NCI-H2081 treated with DMSO at 0.1 percent for 48 hours (cell line): Measurements from ENCODE around the gene ASAP2.

Experiments used
- DNase-seq: peaks from one replicate; lab custom pipeline; 2025; lab: John Stamatoyannopoulos, UW

ASAP2 gene

DNA sequence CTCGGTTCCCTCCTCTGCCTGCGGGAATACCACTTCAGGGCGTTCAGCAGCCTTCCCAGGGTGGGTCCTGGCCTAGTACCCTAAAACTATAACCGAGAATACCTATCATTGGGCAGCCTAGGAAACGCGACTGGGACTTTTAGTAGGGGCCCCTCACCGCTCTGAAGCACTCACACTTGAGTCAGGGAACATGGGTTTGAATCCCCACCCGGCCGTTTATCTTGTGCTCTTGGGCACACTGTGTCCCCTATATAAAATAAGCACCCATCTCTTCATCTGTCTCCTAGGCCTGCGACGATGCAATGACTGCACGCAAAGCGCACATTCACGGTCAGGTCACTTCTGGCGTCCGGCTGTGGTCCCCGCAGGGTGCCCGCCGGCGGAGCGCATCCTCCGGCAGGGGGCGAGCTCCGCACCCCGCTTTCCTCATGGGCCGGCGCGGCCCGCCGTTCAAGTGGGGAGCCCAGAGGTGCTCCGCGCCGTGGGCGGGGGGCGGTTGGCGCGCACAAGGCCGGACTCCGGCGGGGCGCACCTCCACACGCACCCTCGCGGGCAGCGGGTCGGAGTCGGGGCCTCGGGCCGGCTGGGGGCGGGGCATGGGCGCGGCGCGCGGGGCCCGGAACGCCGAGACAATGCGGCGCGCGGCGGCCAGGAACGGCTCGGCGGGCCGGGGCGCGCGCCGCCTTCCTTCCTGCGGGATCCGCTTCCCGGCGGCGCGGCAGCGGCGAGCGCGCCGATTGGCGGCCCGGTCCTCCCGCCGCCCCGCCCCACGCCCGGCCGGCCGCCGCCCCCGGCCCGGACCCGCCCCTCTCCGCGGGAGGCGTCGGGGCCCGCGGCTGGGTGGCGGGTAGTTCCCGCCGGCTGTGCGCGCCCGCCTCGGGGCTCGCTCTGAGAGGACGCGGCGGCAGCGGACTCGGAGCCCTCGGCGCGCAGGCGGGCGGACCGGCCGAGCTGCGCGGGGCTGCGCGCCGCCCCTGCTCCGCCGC is at the start of gene ASAP2:
Gene ASAP2, plus strand, starts transcription at position 850 of the 986 bp plus-strand sequence. CDS start 293 bp downstream, outside the sequence.
- DNase-seq: no peak

DNA sequence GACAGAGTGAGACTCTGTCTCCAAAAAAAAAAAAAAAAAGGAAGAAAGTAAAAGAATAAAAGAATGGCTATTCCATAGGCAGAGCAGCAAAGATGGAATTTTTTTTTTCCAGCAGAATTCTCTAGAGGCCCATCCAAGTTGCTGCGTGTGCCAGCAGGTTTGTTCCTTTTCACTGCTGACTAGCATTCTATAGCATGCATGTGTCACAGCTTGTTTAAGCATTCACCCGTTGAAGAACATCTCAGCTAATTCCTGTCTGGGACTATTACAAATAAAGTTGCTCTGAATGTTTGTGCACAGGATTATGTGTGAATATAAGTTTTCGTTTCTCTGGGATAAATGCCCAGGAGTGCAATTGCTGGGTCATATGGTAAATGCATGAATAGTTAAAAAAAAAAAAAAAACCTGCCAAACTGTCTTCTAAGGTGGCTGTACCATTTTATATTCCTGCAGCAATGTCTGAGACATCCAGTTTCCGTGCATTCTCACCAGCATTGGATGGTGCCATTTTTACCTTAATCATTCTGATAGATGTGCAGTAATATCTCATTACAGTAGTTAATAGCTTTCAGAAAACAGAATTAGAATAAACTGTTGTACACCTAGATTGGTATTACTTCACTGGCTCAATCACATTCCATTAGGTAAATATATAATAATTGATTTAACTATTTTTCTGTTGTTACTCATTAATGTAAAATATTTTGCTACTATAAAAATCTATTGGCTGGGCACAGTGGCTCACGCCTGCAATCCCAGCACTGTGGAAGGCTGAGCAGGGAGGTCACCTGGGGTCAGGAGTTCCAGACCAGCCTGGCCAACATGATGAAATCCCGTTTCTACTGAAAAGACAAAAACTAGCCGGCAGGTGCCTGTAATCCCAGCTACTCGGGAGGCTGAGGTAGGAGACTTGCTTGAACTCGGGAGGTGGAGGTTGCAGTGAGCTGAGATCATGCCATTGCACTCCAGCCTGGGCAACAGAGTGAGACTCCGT is 47.5 kb upstream of the ASAP2 start:
- no peak for DNase-seq

DNA sequence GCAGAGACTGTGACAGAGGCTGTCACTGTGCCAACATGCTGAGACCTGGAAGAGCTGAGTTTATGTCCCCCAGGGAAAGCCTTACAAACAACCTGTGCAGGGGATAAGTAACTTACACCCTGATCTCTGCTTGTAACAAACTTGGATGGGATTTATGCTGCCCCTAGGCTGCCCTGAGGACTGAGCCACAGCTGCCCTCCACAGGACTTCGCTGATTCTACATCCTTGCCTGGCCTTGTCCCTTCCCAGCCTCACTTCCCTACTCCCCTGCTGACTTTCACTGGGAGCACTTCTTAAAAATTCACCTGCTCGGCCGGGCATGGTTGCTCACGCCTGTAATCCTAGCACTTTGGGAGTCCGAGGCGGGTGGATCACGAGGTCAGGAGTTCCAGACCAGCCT is 45.9 kb upstream of the ASAP2 start:
- no peak for DNase-seq

DNA sequence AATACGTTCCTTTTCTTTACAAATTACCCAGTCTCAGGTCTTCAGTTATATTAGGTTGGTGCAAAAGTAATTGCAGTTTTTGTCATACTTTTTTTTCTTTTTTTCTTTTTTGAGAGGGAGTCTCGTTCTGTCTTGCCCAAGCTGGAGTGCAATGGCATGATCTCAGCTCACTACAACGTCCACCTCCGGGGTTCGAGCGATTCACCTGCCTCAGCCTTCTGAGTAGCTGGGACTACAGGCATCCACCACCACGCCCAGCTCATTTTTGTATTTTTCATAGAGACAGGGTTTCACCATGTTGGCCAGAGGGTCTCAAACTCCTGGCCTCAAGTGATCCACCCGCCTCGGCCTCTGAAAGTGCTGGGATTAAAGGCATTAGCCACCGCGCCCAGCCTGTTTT is 43.8 kb upstream of the ASAP2 start:
- no peak for DNase-seq

DNA sequence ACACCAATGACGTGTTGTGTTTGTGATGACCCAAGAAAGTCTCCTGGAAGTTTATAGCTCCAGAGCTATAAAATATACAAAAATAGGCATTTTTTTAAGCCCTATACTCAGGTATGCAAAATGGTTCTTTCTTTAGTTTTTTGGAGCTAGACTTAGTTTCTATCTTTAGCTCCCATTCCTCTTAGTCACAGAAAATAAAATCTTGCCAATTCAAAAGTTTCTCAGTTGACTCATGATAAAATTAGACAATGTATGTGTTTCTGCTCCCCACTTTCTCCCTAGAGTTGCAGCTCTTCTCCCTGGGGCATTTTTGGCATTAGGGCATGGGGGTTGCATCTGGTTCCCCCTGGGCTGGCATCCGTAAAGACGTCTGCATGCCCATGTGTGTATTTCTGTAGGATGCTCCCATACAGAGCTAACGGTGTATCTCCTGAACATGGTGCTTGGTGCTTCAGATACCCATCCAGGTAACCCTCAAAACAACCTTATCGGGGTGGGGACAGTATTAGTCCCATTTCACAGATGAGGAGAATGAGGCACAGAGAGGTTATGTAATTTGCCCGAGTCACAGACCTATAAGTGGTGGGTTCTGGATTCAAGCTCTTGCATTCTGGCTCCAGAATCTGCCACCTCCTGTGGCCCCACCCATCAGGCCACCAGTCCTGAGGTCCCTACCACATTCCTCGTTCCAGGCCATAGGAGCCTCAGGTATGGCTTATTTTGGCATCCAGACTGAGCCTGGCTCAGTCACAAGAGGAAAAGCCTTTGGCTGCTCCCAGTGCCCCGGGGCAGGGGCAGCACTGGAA is 43.1 kb upstream of the ASAP2 start:
- no peak for DNase-seq

DNA sequence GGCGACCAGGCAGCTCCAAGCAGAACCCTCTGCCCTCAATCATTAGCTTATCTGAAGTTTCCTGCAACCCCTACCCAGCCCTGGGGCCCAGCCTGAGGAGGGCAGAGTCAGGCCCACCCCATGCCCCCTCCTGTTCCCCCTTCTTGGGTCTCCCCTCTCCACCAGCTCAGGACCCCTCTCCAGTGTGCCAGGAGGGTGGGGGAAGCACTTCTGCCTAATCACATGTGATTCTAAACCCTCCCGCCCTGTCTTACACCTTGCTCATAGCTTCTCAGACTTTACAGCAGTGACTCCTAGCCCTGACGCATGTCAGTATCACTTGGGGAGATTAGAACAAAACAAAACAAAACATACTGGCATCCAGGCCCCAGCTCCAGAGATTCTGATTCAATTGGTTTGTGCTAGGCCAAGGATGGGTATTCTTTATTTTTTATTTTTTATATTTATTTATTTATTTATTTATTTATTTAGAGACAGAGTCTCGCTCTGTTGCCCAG is 42.5 kb upstream of the ASAP2 start:
- DNase-seq: no peak

DNA sequence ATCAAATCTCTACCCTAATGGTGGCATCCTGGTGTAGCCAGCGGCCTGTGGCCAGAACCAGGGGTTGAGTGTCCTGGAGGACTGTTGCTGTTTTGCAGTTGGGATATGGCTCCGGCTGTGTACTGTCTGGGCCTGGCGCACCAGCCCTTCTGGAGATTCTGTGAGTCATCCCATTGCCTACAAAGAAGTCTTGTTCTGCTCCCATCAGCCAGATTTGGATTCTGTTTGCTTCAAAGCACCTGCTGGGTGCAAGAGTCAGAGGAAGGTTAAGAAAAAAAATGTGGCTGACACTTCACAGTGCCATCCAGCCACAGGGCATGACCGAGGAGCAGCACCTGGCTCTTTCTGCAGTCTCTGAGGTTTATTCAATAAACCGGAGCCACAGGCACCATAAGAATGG is 41.0 kb upstream of the ASAP2 start:
- no peak for DNase-seq

DNA sequence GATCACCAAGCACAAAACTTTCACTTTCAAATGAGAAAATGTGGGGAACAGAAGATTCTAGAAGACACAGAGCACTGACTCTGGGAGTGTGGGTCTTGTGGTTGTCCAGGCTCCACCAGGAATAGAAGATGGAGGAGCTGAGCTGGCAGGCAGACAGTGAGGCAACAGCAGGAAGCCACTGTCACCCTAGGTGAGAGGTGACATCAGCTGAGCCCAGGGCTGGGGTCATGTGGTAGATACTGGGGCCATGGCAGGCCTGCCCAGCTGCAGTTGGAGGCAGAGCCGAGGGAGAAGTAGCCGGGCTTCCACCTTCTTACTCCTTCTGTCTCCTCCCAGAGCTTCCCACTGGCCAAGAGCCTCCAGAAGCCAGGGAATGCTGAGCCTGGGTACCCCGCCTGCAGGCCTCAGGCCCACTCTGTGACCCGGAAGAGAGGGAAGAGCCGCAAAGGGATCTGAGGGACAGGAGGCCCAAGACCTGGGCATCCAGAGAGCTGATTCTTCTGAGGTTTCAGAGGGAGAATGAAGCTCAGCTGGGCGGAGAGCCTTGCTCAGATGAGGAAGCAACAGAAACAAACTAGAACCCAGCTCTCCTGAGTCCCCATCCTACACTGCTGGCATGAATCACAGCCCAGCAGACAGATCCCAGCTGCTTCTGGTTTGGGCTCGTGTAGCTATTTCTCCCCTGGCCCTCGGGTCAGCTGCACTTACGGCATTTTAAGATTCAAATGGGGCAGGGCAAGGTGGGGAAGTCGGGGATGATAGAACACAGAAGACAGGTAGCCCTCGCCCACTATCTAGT is 39.8 kb upstream of the ASAP2 start:
- DNase-seq: no peak

DNA sequence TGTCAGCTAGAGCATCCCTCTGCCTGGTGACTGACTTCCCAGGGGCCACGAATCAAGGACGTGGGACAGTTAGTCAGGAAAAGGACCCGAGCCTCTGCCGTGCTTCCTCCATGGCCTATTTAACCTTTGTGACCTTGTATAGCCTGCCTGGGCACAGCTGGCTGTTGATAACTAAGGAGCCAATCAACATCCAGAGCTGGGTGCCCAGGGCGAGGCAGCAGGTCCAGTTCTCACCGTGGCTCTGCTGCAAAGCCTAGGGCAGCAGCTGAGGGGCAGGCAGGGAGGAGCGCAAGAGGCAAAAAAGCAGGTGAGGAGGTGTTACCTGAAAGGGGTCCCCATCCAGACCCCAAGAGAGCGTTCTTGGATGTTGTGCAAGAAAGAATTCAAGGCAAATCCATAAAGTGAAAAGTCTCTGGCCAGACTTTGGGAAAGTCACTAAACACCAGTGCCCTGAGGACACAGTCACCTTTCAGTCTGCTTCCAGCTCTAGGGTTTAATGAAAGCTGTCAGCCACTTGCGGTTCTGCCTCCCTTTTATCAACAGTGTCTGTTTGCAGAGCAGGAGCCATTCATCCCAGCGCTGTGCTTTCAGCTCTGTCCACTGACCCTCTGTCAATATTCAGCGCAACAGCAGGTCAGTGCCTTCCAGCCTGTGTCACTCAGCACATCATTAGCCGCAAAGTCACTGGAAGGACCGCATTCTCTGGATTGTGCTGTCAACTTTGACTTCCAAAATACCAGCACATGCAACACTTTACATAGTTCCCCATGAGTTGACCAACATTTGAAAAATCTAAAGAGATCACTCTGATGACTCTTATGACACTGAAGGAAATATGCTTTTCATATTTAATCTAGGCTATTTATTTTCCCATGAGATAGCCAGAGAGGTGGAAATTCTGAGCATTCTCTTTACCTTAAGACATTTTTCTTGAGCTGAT is 38.6 kb upstream of the ASAP2 start:
- no peak for DNase-seq

DNA sequence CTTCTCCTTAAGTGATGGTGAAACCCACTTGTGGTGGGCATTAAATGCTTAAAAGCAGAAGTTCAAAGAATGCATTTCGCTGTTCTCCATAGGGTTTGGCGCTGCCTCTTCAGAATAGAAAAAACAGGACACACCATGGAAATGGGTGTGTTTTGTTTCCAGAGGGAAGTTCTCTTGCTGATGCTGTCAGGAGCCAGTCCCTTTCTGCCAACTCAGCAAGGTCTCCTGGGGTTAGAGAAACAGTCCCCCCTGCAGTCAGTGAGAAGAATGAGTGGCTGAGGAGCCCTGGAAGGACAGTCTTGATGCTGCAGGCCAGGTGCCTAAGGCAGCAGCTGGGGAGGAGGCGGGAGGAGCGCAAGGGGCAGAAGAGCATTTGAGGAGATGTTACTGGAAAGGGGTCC is 37.8 kb upstream of the ASAP2 start:
- DNase-seq: no peak

DNA sequence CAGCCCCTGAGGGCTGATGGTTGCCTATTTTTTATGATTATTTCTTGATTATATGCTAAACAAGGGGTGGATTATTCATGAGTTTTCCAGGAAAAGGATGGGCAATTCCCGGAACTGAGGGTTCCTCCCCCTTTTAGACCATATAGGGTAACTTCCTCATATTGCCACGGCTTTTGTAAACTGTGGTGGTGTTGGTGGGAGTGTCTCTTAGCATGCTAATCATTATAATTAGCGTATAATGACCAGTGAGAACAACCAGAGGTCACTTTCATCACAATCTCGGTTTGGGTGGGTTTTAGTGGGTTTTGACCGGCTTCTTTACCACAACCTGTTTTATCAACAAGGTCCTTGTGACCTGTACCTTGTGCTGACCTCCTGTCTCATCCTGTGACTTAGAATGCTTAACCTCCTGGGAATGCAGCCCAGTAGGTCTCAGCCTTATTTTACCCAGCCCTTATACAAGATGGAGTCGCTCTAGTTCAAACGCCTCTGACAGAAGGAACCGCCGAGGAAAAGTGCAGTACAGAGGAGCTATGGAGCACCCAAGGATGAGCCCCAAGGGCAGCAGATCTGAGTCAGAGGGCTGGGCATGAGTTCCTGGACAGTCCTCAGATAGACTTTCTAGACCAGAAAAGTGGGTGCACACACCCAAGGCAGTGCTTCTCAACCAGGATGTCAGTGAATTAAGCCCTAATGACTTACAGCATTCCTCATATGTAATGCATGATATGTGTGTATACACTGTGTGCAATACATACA is 37.1 kb upstream of the ASAP2 start:
- DNase-seq: no peak

DNA sequence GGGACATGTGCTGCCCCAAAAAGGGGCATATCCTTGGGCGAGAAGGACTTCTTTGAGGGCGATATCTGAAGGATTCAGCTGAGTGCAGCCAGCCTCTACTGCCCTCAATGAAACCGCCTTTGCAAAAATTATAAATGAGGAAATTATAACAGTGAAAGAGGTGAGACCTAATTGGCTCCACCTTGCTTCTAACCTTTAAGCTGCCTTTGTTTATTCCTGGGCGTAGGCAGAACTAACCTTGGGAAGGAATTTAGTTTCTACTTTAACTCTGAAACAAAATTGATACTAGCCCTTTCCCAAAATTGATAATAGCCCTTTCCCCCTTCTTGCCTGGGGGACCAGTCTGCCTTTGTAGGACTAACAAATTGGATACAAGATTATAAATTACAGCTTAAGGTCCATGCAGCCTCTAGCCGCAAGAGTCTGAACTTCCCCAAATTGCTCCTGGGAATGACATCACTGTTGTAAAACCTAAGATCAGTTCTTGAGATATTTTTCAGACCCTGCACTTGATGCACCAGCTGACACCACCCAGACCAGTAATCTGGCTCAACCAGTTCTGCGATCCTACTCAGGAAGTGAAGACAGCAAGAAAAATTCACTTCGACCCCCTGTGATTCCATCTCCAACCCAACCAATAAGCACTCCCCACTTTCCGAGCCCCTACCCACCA is 36.0 kb upstream of the ASAP2 start:
- DNase-seq: no peak

DNA sequence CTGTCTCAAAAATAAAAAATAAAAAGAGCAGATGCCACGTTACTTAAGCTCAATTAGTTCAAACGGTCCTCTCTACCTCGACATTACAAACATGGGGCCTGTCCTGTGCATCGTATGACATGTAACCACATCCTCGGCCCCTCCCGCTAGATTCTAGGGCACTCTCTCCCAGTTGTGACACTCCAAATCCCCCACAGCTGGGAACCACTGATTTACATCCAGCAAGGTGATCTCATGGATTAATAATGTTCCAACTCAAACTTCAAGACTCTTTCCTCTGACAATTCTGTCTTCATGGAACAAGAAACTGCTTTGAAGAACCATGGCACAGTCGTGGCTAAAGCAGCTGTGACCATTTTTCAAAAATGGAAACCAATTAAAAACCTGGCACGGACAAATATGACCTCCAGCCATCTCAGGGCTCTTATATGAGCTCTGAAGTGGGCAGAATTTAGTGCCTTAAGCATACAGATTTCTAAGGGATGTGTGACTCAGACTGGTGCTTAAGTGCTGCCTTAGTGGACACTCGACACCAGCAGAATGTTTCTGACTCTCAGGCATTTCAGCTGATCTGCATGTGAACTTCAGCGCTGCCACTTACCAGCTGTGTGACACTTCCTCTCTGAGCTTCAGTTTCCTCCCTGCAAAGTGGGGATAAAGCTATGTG is 31.7 kb upstream of the ASAP2 start:
- no peak for DNase-seq

DNA sequence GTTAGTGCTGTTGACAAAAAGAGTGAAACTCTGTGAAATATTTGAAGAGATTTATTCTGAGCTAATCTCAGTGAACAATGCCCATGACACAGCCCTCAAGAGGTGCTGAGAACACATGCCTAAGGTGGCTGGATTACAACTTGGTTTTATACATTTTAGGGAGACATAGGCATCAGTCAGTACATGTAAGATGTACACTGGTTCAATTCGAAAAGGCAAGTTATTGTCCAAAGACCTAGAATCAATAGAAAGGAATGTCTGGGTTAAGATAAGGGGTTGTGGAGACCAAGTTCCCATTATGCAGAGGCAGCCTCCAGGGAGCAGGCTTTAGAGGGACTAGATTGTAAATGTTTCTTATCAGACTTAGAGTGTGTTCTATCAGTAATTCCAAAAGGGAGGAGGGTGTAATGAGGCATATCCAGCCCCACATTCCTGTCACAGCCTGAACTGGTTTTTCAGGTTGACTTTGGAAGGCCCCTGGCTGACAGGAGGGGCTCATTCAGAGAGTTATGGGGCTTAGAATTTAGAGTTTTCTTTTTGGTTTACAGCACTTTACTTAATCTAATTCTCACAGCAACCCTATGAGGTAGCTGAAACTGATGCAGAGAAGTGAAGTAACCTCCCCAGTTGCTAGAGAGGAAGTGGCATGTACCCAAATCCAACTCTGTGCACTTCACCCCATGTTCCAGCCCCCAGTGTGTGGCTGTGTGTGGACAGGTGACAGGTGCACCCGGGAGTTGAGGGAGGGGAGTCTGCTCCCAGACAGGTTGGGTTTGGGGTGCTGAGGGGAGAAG is 28.3 kb upstream of the ASAP2 start:
- no peak for DNase-seq

DNA sequence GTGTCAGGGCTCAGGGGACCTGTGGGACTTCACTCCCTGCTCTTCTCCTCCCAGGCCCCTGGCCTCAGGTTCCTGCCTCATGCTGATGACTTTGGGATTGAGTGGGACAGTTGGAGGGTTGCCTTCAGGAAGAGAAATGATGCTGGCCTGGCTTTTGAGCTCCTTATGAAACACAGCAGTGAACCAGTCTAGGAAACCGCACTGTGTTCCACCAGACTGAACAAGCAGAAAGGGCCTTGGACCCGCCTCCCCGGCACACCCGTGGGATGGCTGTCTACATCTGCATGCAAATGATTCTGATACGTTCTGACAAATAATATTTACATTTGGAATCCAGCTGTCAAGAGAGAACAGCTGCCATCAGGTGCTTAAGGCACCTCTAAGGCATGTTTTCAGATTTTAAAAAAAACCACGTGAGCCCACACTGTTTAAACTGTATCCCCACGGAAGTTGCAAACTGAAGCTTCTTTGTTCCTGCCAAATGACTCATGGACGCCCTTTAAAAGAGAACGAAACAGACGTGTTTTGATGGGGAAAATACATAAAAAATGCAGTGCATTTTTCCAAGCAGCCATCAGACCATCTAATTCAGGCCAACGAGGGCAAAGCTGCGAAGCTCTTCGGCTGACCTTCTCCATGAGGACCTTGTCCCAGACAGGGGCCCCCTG is 27.6 kb upstream of the ASAP2 start:
- DNase-seq: peak; percentile 70

DNA sequence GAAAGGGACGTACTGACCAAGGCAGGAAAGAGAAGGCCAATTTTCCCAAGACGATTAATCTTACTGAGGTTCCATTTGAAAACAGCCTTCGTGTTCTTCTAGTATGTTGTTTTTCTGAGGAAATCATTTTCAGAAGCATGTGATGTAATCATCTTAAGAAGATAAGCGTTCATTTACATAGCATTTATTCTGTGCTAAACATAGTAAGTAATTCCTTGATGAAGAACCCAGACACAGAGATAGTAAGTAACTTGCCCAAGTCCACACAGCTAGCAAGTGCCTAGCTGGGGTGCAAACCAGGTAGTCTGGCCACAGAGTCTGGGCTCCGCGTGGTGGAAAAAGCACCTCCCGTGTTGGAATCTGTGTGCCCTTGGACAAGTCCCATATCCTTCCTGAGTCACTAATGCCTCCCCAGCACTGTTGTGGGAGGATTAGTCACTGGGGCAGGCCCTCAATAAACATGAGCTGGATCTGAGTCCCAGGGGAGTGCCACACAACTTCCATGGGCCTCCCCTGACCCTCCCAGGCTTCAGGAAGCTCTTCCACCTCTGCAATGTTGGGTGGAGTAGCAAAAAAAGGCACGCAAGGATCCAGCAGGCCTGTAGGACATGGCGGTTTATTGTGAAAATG is 26.9 kb upstream of the ASAP2 start:
- DNase-seq: no peak
